ENCODE measurements around the gene PDE4D.
A peak's percentile ranks its signal among the peaks of the same experiment; 100 is the strongest.
"Not testable (repeated sequence)": the region's sequence is repeated elsewhere in the genome, so short reads cannot be mapped to it uniquely, and the experiment has no call there.

Gene PDE4D

DNA sequence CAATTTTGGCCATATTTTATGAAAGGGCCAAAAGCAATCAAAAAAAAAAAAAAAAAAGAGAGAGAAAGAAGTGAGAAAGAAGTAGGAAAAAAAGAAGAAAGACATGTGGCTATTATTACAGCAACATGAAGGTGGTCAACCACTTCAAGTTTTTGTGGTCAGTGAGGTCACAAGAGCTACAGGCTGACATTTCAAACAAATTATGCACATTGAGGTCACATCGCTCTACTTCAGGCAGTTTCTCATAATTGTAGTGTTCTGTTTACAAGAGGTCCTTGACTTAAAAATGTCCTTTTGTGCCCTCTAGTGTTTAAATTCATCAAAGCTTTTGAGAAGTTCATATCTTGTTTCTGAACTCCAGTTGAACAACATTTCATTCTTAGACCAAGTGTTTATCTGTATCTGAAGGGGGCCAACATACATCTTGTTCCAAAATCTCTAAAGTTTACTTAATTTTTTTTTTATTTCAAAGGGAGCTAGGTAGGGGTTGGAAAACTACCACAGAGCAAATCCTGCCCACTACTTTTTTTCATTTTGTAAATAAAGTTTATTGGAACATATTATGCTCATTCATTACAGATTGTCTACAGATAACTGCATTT lies 513.1 kb downstream of the PDE4D start:
- no peak for TF ChIP-seq CSDC2 (CRISPR knock-in tag; IDR thresholded peaks at IDR 0.05)
- TF ChIP-seq ZFP30 (CRISPR knock-in tag; IDR thresholded peaks at IDR 0.05) = no peak
- TF ChIP-seq, protein P1, sequence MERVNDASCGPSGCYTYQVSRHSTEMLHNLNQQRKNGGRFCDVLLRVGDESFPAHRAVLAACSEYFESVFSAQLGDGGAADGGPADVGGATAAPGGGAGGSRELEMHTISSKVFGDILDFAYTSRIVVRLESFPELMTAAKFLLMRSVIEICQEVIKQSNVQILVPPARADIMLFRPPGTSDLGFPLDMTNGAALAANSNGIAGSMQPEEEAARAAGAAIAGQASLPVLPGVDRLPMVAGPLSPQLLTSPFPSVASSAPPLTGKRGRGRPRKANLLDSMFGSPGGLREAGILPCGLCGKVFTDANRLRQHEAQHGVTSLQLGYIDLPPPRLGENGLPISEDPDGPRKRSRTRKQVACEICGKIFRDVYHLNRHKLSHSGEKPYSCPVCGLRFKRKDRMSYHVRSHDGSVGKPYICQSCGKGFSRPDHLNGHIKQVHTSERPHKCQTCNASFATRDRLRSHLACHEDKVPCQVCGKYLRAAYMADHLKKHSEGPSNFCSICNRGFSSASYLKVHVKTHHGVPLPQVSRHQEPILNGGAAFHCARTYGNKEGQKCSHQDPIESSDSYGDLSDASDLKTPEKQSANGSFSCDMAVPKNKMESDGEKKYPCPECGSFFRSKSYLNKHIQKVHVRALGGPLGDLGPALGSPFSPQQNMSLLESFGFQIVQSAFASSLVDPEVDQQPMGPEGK (CRISPR knock-in tag; IDR thresholded peaks at IDR 0.05; ENCODE audit: borderline replicate concordance) = no peak
- TF ChIP-seq OSR1 (CRISPR knock-in tag; IDR thresholded peaks at IDR 0.05) = no peak
- TF ChIP-seq, protein P2, sequence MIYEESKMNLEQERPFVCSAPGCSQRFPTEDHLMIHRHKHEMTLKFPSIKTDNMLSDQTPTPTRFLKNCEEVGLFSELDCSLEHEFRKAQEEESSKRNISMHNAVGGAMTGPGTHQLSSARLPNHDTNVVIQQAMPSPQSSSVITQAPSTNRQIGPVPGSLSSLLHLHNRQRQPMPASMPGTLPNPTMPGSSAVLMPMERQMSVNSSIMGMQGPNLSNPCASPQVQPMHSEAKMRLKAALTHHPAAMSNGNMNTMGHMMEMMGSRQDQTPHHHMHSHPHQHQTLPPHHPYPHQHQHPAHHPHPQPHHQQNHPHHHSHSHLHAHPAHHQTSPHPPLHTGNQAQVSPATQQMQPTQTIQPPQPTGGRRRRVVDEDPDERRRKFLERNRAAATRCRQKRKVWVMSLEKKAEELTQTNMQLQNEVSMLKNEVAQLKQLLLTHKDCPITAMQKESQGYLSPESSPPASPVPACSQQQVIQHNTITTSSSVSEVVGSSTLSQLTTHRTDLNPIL (CRISPR knock-in tag; IDR thresholded peaks at IDR 0.05; ENCODE audit: low read depth) = no peak
- TF ChIP-seq GLIS3 (CRISPR knock-in tag; IDR thresholded peaks at IDR 0.05) = no peak
- TF ChIP-seq ZFP3 (CRISPR knock-in tag; IDR thresholded peaks at IDR 0.05) = no peak
- no peak for TF ChIP-seq ISL1 (CRISPR knock-in tag; IDR thresholded peaks at IDR 0.05)
- no peak for TF ChIP-seq ZNF70 (CRISPR knock-in tag; IDR thresholded peaks at IDR 0.05)
- no peak for TF ChIP-seq PPARA (CRISPR knock-in tag; IDR thresholded peaks at IDR 0.05; ENCODE audit: borderline replicate concordance)
- no peak for TF ChIP-seq BACH2 (CRISPR knock-in tag; IDR thresholded peaks at IDR 0.05; ENCODE audit: borderline replicate concordance)
- TF ChIP-seq, protein P3, sequence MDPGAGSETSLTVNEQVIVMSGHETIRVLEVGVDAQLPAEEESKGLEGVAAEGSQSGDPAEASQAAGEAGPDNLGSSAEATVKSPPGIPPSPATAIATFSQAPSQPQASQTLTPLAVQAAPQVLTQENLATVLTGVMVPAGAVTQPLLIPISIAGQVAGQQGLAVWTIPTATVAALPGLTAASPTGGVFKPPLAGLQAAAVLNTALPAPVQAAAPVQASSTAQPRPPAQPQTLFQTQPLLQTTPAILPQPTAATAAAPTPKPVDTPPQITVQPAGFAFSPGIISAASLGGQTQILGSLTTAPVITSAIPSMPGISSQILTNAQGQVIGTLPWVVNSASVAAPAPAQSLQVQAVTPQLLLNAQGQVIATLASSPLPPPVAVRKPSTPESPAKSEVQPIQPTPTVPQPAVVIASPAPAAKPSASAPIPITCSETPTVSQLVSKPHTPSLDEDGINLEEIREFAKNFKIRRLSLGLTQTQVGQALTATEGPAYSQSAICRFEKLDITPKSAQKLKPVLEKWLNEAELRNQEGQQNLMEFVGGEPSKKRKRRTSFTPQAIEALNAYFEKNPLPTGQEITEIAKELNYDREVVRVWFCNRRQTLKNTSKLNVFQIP (CRISPR knock-in tag; IDR thresholded peaks at IDR 0.05; ENCODE audit: borderline replicate concordance, low read depth) = no peak
- TF ChIP-seq, protein P4, sequence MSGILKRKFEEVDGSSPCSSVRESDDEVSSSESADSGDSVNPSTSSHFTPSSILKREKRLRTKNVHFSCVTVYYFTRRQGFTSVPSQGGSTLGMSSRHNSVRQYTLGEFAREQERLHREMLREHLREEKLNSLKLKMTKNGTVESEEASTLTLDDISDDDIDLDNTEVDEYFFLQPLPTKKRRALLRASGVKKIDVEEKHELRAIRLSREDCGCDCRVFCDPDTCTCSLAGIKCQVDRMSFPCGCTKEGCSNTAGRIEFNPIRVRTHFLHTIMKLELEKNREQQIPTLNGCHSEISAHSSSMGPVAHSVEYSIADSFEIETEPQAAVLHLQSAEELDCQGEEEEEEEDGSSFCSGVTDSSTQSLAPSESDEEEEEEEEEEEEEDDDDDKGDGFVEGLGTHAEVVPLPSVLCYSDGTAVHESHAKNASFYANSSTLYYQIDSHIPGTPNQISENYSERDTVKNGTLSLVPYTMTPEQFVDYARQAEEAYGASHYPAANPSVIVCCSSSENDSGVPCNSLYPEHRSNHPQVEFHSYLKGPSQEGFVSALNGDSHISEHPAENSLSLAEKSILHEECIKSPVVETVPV (CRISPR knock-in tag; IDR thresholded peaks at IDR 0.05) = no peak
- TF ChIP-seq ESRRG (CRISPR knock-in tag; IDR thresholded peaks at IDR 0.05) = no peak
- ATAC-seq = peak; percentile 91

DNA sequence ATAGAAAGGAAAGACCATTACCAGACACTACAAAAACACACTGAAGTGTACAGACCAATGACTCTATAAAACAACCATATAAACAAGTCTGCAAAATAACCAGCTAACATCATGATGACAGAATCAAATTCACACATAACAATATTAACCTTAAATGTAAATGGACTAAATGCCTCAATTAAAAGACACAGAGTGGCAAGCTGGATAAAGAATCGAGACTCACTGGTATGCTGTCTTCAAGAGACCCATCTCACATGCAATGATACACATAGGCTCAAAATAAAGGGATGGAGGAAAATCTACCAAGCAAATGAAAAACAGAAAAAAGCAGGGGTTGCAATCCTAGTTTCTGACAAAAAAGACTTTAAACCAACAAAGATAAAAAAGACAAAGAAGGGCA lies 519.5 kb downstream of the PDE4D start:
- not testable (repeated sequence) for ATAC-seq

DNA sequence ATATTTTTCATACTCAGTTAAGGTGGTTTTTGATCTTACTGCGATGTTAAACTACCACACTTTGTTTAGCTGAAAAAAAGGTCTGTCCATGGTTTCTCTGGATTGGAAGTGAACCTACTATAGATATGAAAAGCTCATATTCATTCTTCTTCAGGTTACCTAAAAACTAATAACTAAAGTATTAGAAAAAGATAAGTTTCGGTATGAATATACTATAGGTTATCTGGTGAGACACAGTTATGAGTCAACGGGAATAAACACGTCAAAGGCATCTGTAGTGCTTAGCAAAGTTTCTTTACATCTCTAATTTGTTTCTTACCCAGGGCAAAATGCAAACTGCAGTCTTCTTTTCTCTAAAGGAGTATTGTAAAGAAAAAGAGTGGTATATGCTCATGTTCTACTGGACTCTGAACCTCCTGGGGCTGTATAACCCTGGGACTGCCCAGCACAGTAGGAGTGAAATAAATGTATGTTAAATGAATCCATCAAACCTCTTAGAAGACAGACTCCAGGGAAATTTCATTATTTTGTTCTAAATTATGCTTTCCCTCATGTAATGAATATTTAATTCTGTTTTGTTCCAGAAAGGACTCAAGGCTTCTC lies 521.9 kb downstream of the PDE4D start:
- ATAC-seq = no peak
- TF ChIP-seq ZFP3 (CRISPR knock-in tag; IDR thresholded peaks at IDR 0.05) = no peak

DNA sequence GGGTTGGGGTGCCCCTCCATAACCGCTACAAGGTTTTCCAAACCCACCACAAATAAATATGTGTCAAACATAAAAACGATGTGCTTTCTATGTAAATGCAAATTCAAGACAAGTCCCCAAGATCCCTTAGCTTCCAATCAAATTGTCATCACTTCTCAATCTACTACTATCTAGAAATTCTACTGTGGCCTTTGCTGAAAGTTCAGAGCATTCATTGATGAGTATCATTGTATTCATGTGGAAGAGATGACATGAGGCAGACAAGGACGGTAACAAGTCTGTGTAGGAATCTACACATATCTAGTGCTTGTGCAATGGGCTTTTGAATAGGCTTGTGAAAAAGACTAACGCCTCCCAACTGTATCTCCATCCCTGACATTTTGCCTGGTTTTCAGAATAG lies 524.6 kb downstream of the PDE4D start:
- TF ChIP-seq, protein P3 (CRISPR knock-in tag; IDR thresholded peaks at IDR 0.05; ENCODE audit: borderline replicate concordance, low read depth) = no peak
- TF ChIP-seq TOX (CRISPR knock-in tag; IDR thresholded peaks at IDR 0.05; ENCODE audit: borderline replicate concordance) (no peak), ZNF70 (CRISPR knock-in tag; IDR thresholded peaks at IDR 0.05) (no peak)
- no peak for ATAC-seq

DNA sequence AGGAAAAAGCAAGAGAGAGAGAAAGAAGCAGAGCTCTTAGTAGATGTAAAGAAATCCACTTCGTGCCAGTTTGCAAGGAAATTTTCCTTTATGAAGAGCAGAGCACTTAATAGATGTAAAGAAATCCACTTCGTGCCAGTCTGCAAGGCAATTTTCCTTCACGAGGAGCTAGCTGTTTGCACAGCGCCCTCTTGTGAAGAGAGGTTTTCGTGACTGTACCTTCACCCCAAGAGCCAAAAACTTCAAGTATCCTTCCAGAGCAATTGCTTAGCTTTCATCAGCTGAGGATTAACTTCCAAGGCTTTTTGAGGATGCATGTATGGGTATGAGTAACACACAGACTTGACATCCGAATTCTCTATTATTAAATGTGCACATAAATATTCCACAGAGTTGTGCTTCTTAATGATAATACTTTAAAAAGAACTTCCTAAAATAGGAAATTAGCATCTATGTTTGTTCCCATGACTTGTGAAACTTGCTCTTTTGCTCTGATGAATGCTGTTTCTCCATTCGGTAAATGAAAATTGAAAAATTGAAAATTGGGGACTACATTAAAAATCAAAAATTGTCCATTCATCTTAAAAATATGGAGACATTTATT lies 525.6 kb downstream of the PDE4D start:
- peak; percentile 89 for ATAC-seq
- TF ChIP-seq ZNF565 (CRISPR knock-in tag; conservative IDR thresholded peaks at IDR 0.05; ENCODE audit: low read depth) = no peak
- TF ChIP-seq GLIS3 (CRISPR knock-in tag; IDR thresholded peaks at IDR 0.05) = no peak
- TF ChIP-seq ARNTL (CRISPR knock-in tag; IDR thresholded peaks at IDR 0.05; ENCODE audit: borderline replicate concordance, low read depth) = no peak

All from SK-N-SH treated with all-trans-retinoic acid at 6 μM for 48 hours (cell line).